Astrocyte (in vitro differentiated cells and primary cell): ENCODE data around the gene DNAJC27. TPM values are rescaled to one million over a fixed set of nuclear protein-coding genes. Genes with fewer than 3 reads are reported as not detected.
A peak's percentile ranks its signal among the peaks of the same experiment; 100 is the strongest.

Source experiments
- DNase-seq: peaks from one replicate; pipeline ENCODE4 v3.0.0-alpha.2; 2010; ENCODE audit warnings: low read depth
- FAIRE-seq: peaks from 2 replicates; lab custom pipeline; 2011; peaks lifted over from hg19 to GRCh38; lab: Jason Lieb, UNC
- H2AFZ ChIP-seq: 2 replicates; pipeline ENCODE4 v1.6.0; 2012; ENCODE audit warnings: low read depth, low read length, inconsistent platforms
- H3K27ac ChIP-seq: 2 replicates; pipeline ENCODE4 v1.5.1; 2011; ENCODE audit warnings: low read depth, low read length, inconsistent platforms
- H3K27me3 ChIP-seq: 2 replicates; pipeline ENCODE4 v1.6.0; 2011; ENCODE audit warnings: low read length, inconsistent platforms; ENCODE audit not compliant: insufficient read depth
- H3K36me3 ChIP-seq: 2 replicates; pipeline ENCODE4 v1.5.1; 2011; ENCODE audit warnings: low read length, inconsistent platforms; ENCODE audit not compliant: insufficient read depth
- H3K4me1 ChIP-seq: 2 replicates; pipeline ENCODE4 v1.5.1; 2011; ENCODE audit warnings: low read length, inconsistent platforms; ENCODE audit not compliant: insufficient read depth
- H3K4me2 ChIP-seq: 2 replicates; pipeline ENCODE4 v1.6.0; 2012; ENCODE audit warnings: low read length, inconsistent platforms
- H3K4me3 ChIP-seq: 2 replicates; pipeline ENCODE4 v1.5.1; 2011; ENCODE audit warnings: low read depth, mild to moderate bottlenecking, low read length, inconsistent platforms; ENCODE audit not compliant: insufficient read depth
- H3K79me2 ChIP-seq: 2 replicates; pipeline ENCODE4 v1.6.0; 2012; ENCODE audit warnings: mild to moderate bottlenecking, low read length, inconsistent platforms; ENCODE audit not compliant: insufficient read depth
- H3K9ac ChIP-seq: 2 replicates; pipeline ENCODE4 v1.6.0; 2012; ENCODE audit warnings: mild to moderate bottlenecking, low read length, inconsistent platforms
- H3K9me3 ChIP-seq: 2 replicates; pipeline ENCODE4 v1.5.1; 2012; ENCODE audit warnings: low read depth, mild to moderate bottlenecking, low read length, inconsistent platforms; ENCODE audit not compliant: insufficient read depth
- H4K20me1 ChIP-seq: 2 replicates; pipeline ENCODE4 v1.6.0; 2012; ENCODE audit warnings: low read length, inconsistent platforms; ENCODE audit not compliant: insufficient read depth
- H3K27ac Mint-ChIP-seq: one replicate; pipeline ENCODE4 v1.8.0; 2021; ENCODE audit warnings: mild to moderate bottlenecking, mixed read lengths; ENCODE audit not compliant: unreplicated experiment
- H3K27me3 Mint-ChIP-seq: one replicate; pipeline ENCODE4 v1.8.0; 2021; ENCODE audit warnings: low read depth, mixed read lengths; ENCODE audit not compliant: unreplicated experiment
- H3K36me3 Mint-ChIP-seq: one replicate; pipeline ENCODE4 v1.8.0; 2021; ENCODE audit warnings: low read depth, mixed read lengths; ENCODE audit not compliant: unreplicated experiment
- H3K4me1 Mint-ChIP-seq: one replicate; pipeline ENCODE4 v1.8.0; 2021; ENCODE audit warnings: low read depth, mixed read lengths; ENCODE audit not compliant: unreplicated experiment
- H3K4me3 Mint-ChIP-seq: one replicate; pipeline ENCODE4 v1.8.0; 2021; ENCODE audit warnings: mild to moderate bottlenecking, moderate library complexity, mixed read lengths; ENCODE audit not compliant: unreplicated experiment
- H3K9me3 Mint-ChIP-seq: one replicate; pipeline ENCODE4 v1.8.0; 2021; ENCODE audit warnings: mild to moderate bottlenecking, mixed read lengths; ENCODE audit not compliant: unreplicated experiment
- CTCF ChIP-seq: IDR thresholded peaks from 2 replicates; pipeline ENCODE4 v1.5.1; 2011; ENCODE audit warnings: low read depth, mild to moderate bottlenecking, inconsistent platforms, low read length, moderate library complexity; ENCODE audit not compliant: insufficient read depth
- EZH2 ChIP-seq: IDR thresholded peaks from 2 replicates; pipeline ENCODE4 v1.6.1; 2012; ENCODE audit warnings: mild to moderate bottlenecking, low read length, inconsistent platforms; ENCODE audit not compliant: insufficient read depth
- total RNA-seq: library from RNA; stranded (reverse); gene quantifications from 2 replicates; pipeline ENCODE4 v1.2.1, GENCODE V29; 2021

The DNAJC27 gene
- total RNA-seq, 1 donor from 2014 or later = 3.5 TPM

DNA sequence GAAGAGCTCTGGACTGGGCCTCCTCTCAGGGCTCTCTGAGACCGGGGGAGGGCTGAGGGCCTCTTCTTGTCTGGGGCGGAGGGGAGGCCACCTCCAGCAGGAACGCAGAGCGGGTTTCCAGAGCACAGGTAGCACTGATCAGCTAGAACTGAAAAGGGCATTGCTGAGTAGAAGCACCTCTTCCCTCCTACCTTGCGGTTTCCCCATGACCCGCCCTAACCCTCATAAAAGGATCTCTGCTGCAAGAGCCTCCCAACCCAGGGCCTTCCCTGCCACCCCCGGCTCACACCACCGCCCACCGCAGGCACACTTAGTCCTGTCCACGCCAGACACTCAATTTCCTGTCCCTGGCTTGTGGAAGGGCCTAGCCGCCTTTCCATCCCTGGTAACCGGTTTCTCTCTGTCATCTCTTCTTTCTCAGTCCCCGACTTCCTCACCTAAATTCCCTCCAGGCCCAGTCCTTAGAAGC is 52.7 kb downstream of the DNAJC27 start:
- no peaks in the 10 kb centered on the region for H3K27me3 ChIP-seq
- H3K27me3 Mint-ChIP-seq = peaks cover 10% of the 10 kb centered on the region
- FAIRE-seq (no peak), DNase-seq (no peak)
- H3K9ac ChIP-seq = peak overlapping the region; percentile 58
- peak overlapping the region; percentile 82 for H3K4me3 Mint-ChIP-seq
- peak overlapping the region; percentile 82 for H3K4me2 ChIP-seq
- peaks cover 22% of the 10 kb centered on the region for H4K20me1 ChIP-seq
- H2AFZ ChIP-seq = peak overlapping the region; percentile 70
- H3K4me1 ChIP-seq = peaks cover 11% of the 10 kb centered on the region
- H3K36me3 ChIP-seq = no peaks in the 10 kb centered on the region
- H3K4me3 ChIP-seq = peak overlapping the region; percentile 44
- H3K79me2 ChIP-seq = peaks cover 8% of the 10 kb centered on the region
- H3K27ac Mint-ChIP-seq = peak overlapping the region; percentile 86
- H3K9me3 ChIP-seq = no peaks in the 10 kb centered on the region
- TF ChIP-seq EZH2 (no peak), CTCF (no peak)
- no peak overlapping the region for H3K27ac ChIP-seq
- no peaks in the 10 kb centered on the region for H3K9me3 Mint-ChIP-seq
- H3K36me3 Mint-ChIP-seq = peaks cover 2% of the 10 kb centered on the region
- H3K4me1 Mint-ChIP-seq = peaks cover 5% of the 10 kb centered on the region

- Histone ChIP-seq H3K9ac (no peak overlapping the region), H4K20me1 (peaks cover 24% of the 10 kb centered on the region), H3K9me3 (no peaks in the 10 kb centered on the region), H2AFZ (no peak overlapping the region), H3K4me1 (peaks cover 11% of the 10 kb centered on the region), H3K36me3 (no peaks in the 10 kb centered on the region), H3K27me3 (no peaks in the 10 kb centered on the region), H3K27ac (no peak overlapping the region), H3K79me2 (peaks cover 8% of the 10 kb centered on the region), H3K4me3 (no peak overlapping the region), H3K4me2 (peak overlapping the region; percentile 82)
- FAIRE-seq (no peak), DNase-seq (no peak)
- Mint-ChIP-seq H3K4me1 (peaks cover 5% of the 10 kb centered on the region), H3K4me3 (peak overlapping the region; percentile 82), H3K9me3 (no peaks in the 10 kb centered on the region), H3K27me3 (peaks cover 5% of the 10 kb centered on the region), H3K27ac (peak overlapping the region; percentile 1), H3K36me3 (peaks cover 2% of the 10 kb centered on the region)
- no peak for TF ChIP-seq CTCF
- no peak for TF ChIP-seq EZH2
Observed at GRCh38 chr2:24918326-24919036, 53.3 kb downstream of the DNAJC27 start.

- Histone ChIP-seq H3K4me1 (peaks cover 11% of the 10 kb centered on the region), H2AFZ (no peak overlapping the region), H3K79me2 (peaks cover 8% of the 10 kb centered on the region), H3K36me3 (no peaks in the 10 kb centered on the region), H3K27ac (no peak overlapping the region), H3K4me2 (peak overlapping the region; percentile 19), H4K20me1 (peaks cover 30% of the 10 kb centered on the region), H3K9ac (no peak overlapping the region), H3K27me3 (no peaks in the 10 kb centered on the region), H3K4me3 (no peak overlapping the region), H3K9me3 (no peaks in the 10 kb centered on the region)
- H3K27ac Mint-ChIP-seq = peak overlapping the region; percentile 1
- no peak for TF ChIP-seq EZH2
- no peak for TF ChIP-seq CTCF
- peaks cover 4% of the 10 kb centered on the region for H3K27me3 Mint-ChIP-seq
- DNase-seq (no peak), FAIRE-seq (no peak)
- H3K9me3 Mint-ChIP-seq = no peaks in the 10 kb centered on the region
- peaks cover 2% of the 10 kb centered on the region for H3K36me3 Mint-ChIP-seq
- peaks cover 5% of the 10 kb centered on the region for H3K4me1 Mint-ChIP-seq
- no peak overlapping the region for H3K4me3 Mint-ChIP-seq
Observed at GRCh38 chr2:24917731-24918325, 53.9 kb downstream of the DNAJC27 start.
